Thyroid gland (tissue), 4 donors: ENCODE measurements around the gene SLC35E2B. TPM values are rescaled to one million over a fixed set of nuclear protein-coding genes. Genes with fewer than 3 reads are reported as not detected.

Experiments used
- DNase-seq, 2 donors: peaks; one replicate each; pipeline ENCODE4 v3.0.0-alpha.2; 2019
- H3K27ac ChIP-seq, 3 donors: fragments of 200-600 bp; sonication (generic); 1 replicate in 2 of 3; 2 replicates in 1 of 3; pipeline ENCODE4 v1.5.1; 2016 to 2019; ENCODE audit warnings: mild to moderate bottlenecking in 1 of 3, moderate library complexity in 1 of 3
- H3K27me3 ChIP-seq: fragments of 200-600 bp; sonication (generic); one replicate; pipeline ENCODE4 v1.5.1; 2019
- H3K36me3 ChIP-seq, 2 donors: fragments of 200-600 bp; sonication (generic); one replicate each; pipeline ENCODE4 v1.5.1; 2016 to 2019
- H3K4me1 ChIP-seq, 2 donors: fragments of 200-600 bp; sonication (generic); one replicate each; pipeline ENCODE4 v1.5.1; 2017 to 2019
- H3K4me3 ChIP-seq, 3 donors: fragments of 200-600 bp; sonication (generic); replicated peaks in 1 of 3; 1 replicate in 2 of 3; 2 replicates in 1 of 3; pipeline ENCODE4 v1.5.1; 2016; ENCODE audit warnings: mild to moderate bottlenecking in 1 of 3
- H3K9me3 ChIP-seq: fragments of 200-600 bp; sonication (generic); one replicate; pipeline ENCODE4 v1.5.1; 2017
- POLR2A ChIP-seq, 2 donors: fragments of 450-650 bp; IDR thresholded peaks; one replicate each; pipeline ENCODE4 v1.6.1; 2017; ENCODE audit warnings: antibody characterized with exemption in 2 of 2, mild to moderate bottlenecking in 2 of 2, moderate library complexity in 1 of 2
- WGBS, 2 donors: methylation state at CpG; one replicate each; pipeline ENCODE4 v1.1.5; 2017; 5-methylcytosine and 5-hydroxymethylcytosine counted together
- intact Hi-C: fragments of 100-400 bp; cut with DNase I; formaldehyde crosslinking; loops from one replicate; pipeline ENCODE4 v1.15.1; 2023
- total RNA-seq, 4 donors: library from RNA; depleted of rRNA; stranded (reverse); fragments of >200 nt; gene quantifications; one replicate each; pipeline ENCODE4 v1.2.3, GENCODE V29; 2016
- TF ChIP-seq, protein P1 (sequence below), 6 experiments: fragments of 200-600 bp in 3 of 6; fragments of 450-650 bp in 3 of 6; sonication (generic) in 3 of 6; IDR thresholded peaks; one replicate each; pipeline ENCODE4 v1.5.1; 2016 to 2019; ENCODE audit warnings: antibody characterized with exemption in 6 of 6, mild to moderate bottlenecking in 2 of 6, inconsistent platforms in 1 of 6, moderate library complexity in 1 of 6

The SLC35E2B gene
- total RNA-seq, 4 donors from 2014 or later, result 35.5 to 85.1 (median 50.2) TPM

- Histone ChIP-seq H3K27me3 (no peaks in the 10 kb centered on the region), H3K36me3 (no peaks in the 10 kb centered on the region), H3K9me3 (no peaks in the 10 kb centered on the region), H3K4me3 (no peak overlapping the region), H3K27ac (no peak overlapping the region), H3K4me1 (peaks cover 23 to 40% of the 10 kb centered on the region in 2 donors)
- 75 to 86% methylated on average over 12 of the region's 12 CpGs for WGBS, 2 donors
- intact Hi-C loops, result no loop called here
- TF ChIP-seq, protein P1, sequence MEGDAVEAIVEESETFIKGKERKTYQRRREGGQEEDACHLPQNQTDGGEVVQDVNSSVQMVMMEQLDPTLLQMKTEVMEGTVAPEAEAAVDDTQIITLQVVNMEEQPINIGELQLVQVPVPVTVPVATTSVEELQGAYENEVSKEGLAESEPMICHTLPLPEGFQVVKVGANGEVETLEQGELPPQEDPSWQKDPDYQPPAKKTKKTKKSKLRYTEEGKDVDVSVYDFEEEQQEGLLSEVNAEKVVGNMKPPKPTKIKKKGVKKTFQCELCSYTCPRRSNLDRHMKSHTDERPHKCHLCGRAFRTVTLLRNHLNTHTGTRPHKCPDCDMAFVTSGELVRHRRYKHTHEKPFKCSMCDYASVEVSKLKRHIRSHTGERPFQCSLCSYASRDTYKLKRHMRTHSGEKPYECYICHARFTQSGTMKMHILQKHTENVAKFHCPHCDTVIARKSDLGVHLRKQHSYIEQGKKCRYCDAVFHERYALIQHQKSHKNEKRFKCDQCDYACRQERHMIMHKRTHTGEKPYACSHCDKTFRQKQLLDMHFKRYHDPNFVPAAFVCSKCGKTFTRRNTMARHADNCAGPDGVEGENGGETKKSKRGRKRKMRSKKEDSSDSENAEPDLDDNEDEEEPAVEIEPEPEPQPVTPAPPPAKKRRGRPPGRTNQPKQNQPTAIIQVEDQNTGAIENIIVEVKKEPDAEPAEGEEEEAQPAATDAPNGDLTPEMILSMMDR (IDR thresholded peaks at IDR 0.05), result no peak
- no peak for TF ChIP-seq POLR2A (IDR thresholded peaks at IDR 0.05)
- no peak for DNase-seq
These were observed 82.6 kb downstream of the SLC35E2B start for GRCh38 chr1:1609822-1610485.

Other genes starting within 250 kb of the SLC35E2B start
- 10 to 100 TPM in 2 of 4 donors, 1 to 10 TPM in 2; 4.9 to 29.9 (median 15.1) TPM for gene ATAD3C, start 243.1 kb downstream of the SLC35E2B start, total RNA-seq
- gene ATAD3B, start 221.0 kb downstream of the SLC35E2B start, total RNA-seq, result 10 to 100 TPM; 13.8 to 29.1 (median 15.0) TPM
- gene ATAD3A, start 180.6 kb downstream of the SLC35E2B start, total RNA-seq, result 10 to 100 TPM; 21.6 to 34.2 (median 28.5) TPM
- 1 to 10 TPM; 1.2 to 4.5 (median 1.3) TPM for gene TMEM240, start 152.2 kb downstream of the SLC35E2B start, total RNA-seq
- 100 to 1,000 TPM; 204 to 294 (median 241) TPM for gene SSU72, start 117.9 kb downstream of the SLC35E2B start, total RNA-seq
- 1 to 10 TPM; 1.0 to 9.9 (median 5.3) TPM for gene FNDC10, start 92.7 kb downstream of the SLC35E2B start, total RNA-seq
- gene MIB2, start 77.3 kb downstream of the SLC35E2B start, total RNA-seq, result 100 to 1,000 TPM in 1 of 4 donors, 10 to 100 TPM in 3; 54.6 to 110 (median 86.4) TPM
- gene MMP23B, start 60.6 kb downstream of the SLC35E2B start, total RNA-seq, result 1 to 10 TPM in 3 of 4 donors, under 1 TPM in 1; 0.67 to 7.8 (median 3.5) TPM
- 10 to 100 TPM; 12.8 to 23.7 (median 15.0) TPM for gene CDK11B, start 33.8 kb downstream of the SLC35E2B start, total RNA-seq
- gene CDK11A, start 31.6 kb upstream of the SLC35E2B start, total RNA-seq, result 10 to 100 TPM; 14.7 to 36.1 (median 29.5) TPM
- gene NADK, start 85.7 kb upstream of the SLC35E2B start, total RNA-seq, result 10 to 100 TPM; 64.8 to 91.4 (median 84.2) TPM
- gene GNB1, start 198.3 kb upstream of the SLC35E2B start, total RNA-seq, result 100 to 1,000 TPM; 154 to 200 (median 174) TPM
- under 1 TPM in 1 of 4 donors, not detected in 3; 0.13 TPM for gene CALML6, start 222.5 kb upstream of the SLC35E2B start, total RNA-seq
- not detected for gene TMEM52, start 226.5 kb upstream of the SLC35E2B start, total RNA-seq